Astrocyte (in vitro differentiated cells and primary cell): ENCODE data around the gene SUPT5H.

ENCODE experiments used
- EZH2 ChIP-seq: IDR thresholded peaks from 2 replicates; pipeline ENCODE4 v1.6.1; 2012; ENCODE audit warnings: mild to moderate bottlenecking, low read length, inconsistent platforms; ENCODE audit not compliant: insufficient read depth
- TF ChIP-seq, protein P1 (sequence below): IDR thresholded peaks from 2 replicates; pipeline ENCODE4 v1.5.1; 2011; ENCODE audit warnings: low read depth, mild to moderate bottlenecking, inconsistent platforms, low read length, moderate library complexity; ENCODE audit not compliant: insufficient read depth

DNA sequence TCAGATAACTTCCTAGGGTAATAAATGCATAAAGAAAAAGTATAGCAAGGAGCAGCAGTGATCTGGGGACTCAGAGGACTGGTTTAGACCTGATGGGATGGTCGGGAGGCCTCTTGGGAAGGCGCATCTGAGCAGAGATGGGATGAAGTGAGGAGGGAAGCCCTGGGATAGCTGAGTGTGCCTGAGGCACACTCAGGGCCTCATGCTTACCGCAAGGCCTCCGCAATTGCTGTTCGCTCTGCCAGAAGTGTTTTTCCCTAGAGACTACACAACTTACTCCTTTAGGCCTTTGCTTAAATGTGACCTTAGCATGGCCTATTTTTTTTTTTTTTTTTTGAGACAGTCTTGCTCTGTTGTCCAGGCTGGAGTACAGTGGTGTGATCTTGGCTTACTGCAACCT is 49.3 kb downstream of the SUPT5H start:
- TF ChIP-seq, protein P1, sequence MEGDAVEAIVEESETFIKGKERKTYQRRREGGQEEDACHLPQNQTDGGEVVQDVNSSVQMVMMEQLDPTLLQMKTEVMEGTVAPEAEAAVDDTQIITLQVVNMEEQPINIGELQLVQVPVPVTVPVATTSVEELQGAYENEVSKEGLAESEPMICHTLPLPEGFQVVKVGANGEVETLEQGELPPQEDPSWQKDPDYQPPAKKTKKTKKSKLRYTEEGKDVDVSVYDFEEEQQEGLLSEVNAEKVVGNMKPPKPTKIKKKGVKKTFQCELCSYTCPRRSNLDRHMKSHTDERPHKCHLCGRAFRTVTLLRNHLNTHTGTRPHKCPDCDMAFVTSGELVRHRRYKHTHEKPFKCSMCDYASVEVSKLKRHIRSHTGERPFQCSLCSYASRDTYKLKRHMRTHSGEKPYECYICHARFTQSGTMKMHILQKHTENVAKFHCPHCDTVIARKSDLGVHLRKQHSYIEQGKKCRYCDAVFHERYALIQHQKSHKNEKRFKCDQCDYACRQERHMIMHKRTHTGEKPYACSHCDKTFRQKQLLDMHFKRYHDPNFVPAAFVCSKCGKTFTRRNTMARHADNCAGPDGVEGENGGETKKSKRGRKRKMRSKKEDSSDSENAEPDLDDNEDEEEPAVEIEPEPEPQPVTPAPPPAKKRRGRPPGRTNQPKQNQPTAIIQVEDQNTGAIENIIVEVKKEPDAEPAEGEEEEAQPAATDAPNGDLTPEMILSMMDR, result no peak
- no peak for TF ChIP-seq EZH2
